Activated effector memory CD4-positive, alpha-beta T cell treated with anti-CD3 and anti-CD28 coated beads, Interleukin-2, amount 50 U/mL, for 16 hours (primary cell): ENCODE results near the gene ANLN.
"Not testable (repeated sequence)": the region's sequence is repeated elsewhere in the genome, so short reads cannot be mapped to it uniquely, and the experiment has no call there.

Source experiments
- DNase-seq: peaks from one replicate; pipeline ENCODE4 v3.0.0-alpha.2; 2020

Gene ANLN

GRCh38 chr7:36379831-36380504 lies 9.7 kb upstream of the ANLN start:
- no peak for DNase-seq

- DNase-seq = no peak
Observed at GRCh38 chr7:36381056-36381455, 8.6 kb upstream of the ANLN start.

DNA sequence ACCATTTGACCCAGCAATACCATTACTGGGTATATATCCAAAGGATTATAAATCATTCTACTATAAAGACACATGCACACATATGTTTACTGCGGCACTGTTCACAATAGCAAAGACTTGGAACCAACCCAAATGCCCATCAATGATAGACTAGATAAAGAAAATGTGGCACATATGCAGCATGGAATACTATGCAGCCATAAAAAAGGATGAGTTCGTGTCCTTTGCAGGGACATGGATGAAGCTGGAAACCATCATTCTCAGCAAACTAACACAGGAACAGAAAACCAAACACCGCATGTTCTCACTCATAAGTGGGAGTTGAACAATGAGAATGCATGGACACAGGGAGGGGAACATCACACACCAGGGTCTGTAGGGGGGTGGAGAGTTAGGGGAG lies 6.4 kb upstream of the ANLN start:
- not testable (repeated sequence) for DNase-seq

DNA sequence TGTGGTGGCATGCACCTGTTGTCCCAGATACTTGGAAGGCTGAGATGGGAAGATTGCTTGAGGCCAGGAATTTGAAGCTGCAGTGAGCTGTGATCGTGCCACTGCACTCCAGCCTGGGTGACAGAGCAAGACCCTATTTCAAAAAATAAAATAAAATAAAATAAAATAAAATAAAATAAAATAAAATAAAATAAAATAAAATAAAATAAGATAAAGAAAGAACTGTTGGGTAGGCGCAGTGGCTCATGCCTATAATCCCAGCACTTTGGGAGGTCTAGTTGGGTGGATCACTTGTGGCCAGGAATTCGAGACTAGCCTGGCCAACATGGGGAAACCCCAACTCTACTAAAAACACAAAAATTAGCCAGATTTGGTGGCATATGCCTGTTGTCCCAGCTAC lies 4.0 kb upstream of the ANLN start:
- not testable (repeated sequence) for DNase-seq

GRCh38 chr7:36387435-36388231 lies 2.0 kb upstream of the ANLN start:
- DNase-seq = no peak

GRCh38 chr7:36388423-36388822 lies 1.2 kb upstream of the ANLN start:
- no peak for DNase-seq

GRCh38 chr7:36390199-36391090 lies 783 bp downstream of the ANLN start:
- DNase-seq = peak; percentile 81

GRCh38 chr7:36391436-36392198 lies 2.0 kb downstream of the ANLN start:
- no peak for DNase-seq

GRCh38 chr7:36393826-36394225 lies 4.2 kb downstream of the ANLN start:
- no peak for DNase-seq

DNA sequence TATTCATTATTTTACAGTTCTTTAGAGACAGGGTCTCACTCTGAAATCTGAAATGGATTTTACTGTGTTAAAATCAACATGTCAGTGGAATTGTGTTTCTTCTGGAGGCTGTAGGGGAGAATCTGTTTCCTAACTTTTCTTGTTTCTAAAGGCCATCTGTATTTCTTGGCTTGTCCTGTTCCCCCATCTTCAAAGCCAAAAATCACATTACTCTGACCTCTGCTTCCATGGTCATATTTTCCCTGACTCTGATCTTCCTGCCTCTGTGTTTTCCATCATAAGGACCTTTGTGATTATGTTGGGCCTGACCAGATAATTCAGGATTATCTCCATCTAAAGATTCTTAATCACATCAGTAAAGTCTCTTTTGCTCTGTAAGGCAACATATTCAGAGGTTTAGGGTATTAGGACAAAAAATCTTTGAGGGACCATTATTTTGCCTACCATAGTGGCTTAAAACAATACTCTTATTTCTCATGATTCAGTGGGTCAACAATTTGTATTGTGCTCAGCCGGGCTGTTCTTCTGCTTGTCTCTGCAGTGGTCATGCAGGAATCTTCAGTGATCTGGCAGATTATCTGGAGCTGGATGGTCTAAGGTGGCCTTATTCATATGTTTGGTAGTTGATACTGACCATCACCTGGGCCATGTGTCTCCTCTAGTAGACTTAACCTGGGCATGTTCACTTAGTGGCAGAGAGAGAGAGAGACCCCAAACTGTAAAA lies 5.7 kb downstream of the ANLN start:
- no peak for DNase-seq

DNA sequence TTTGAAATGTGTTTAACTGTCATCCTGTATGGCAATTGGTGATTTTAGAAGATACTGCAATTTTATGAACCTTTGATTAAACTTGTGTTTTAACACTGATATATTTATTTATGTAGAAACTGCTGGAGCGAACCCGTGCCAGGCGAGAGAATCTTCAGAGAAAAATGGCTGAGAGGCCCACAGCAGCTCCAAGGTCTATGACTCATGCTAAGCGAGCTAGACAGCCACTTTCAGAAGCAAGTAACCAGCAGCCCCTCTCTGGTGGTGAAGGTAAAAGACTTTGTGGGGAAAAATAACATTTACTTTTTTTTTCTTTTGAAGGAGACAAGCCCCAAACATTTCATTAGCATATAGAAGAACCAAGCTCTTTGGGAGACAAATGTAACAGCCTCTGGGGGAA lies 6.5 kb downstream of the ANLN start:
- DNase-seq = no peak

DNA sequence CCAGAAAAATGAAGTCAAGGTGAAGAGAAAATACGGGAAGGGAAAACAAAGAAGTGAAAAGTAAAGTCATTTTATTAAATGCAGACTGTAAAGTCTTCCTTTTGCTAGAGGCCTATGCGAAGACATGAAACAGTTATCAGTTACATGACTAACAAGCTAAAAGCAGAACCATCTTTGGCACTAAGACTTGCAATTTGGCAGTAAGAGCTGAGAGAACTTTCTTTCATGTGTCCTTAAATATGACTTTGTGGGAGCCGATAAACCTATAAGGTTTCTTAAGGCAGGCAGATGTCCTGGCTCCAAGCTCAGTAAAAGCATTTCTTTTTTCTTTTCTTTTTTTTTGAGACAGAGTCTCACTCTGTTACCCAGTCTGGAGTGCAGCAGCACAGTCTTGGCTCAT lies 10.4 kb downstream of the ANLN start:
- no peak for DNase-seq

GRCh38 chr7:36400606-36401005 lies 10.9 kb downstream of the ANLN start:
- no peak for DNase-seq

- no peak for DNase-seq
Observed at GRCh38 chr7:36403452-36403851, 13.8 kb downstream of the ANLN start.

GRCh38 chr7:36404639-36405408 lies 15.2 kb downstream of the ANLN start:
- no peak for DNase-seq

GRCh38 chr7:36405409-36405803 lies 15.7 kb downstream of the ANLN start:
- DNase-seq = no peak

DNA sequence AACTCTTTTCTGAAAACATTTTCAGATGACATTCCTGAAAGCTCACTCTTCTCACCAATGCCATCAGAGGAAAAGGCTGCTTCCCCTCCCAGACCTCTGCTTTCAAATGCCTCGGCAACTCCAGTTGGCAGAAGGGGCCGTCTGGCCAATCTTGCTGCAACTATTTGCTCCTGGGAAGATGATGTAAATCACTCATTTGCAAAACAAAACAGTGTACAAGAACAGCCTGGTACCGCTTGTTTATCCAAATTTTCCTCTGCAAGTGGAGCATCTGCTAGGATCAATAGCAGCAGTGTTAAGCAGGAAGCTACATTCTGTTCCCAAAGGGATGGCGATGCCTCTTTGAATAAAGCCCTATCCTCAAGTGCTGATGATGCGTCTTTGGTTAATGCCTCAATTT lies 16.5 kb downstream of the ANLN start:
- DNase-seq = no peak

- DNase-seq = no peak
Observed at GRCh38 chr7:36407636-36408550, 18.2 kb downstream of the ANLN start.

GRCh38 chr7:36408589-36408988 lies 18.9 kb downstream of the ANLN start:
- no peak for DNase-seq

- DNase-seq = no peak
Observed at GRCh38 chr7:36409180-36409579, 19.5 kb downstream of the ANLN start.
